ENCODE results near the gene FIGN.

FIGN gene

DNA sequence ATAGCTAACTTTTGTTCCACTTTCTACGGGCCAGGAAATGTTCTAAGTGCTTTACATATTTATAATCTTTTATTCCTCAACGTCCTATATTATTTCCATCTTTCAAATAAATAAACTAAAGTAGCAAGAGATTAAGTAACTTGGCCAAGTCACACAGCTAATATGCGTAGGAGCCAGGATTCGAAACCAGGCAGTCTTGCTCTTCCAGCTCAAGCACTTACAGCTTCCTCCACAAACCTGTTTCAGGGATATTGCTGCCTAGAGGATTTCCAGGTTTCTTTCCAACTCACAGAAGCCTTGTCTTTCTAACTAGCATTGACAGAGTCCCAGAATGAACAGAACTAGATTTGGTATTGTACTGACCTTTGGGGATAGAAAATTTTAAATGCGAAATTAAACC lies 102.5 kb downstream of the FIGN start:
- in situ Hi-C loops (cut with HindIII; ENCODE audit: low sequenced_read_pairs), result no loop called here
- TF ChIP-seq, protein P1, sequence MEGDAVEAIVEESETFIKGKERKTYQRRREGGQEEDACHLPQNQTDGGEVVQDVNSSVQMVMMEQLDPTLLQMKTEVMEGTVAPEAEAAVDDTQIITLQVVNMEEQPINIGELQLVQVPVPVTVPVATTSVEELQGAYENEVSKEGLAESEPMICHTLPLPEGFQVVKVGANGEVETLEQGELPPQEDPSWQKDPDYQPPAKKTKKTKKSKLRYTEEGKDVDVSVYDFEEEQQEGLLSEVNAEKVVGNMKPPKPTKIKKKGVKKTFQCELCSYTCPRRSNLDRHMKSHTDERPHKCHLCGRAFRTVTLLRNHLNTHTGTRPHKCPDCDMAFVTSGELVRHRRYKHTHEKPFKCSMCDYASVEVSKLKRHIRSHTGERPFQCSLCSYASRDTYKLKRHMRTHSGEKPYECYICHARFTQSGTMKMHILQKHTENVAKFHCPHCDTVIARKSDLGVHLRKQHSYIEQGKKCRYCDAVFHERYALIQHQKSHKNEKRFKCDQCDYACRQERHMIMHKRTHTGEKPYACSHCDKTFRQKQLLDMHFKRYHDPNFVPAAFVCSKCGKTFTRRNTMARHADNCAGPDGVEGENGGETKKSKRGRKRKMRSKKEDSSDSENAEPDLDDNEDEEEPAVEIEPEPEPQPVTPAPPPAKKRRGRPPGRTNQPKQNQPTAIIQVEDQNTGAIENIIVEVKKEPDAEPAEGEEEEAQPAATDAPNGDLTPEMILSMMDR (IDR thresholded peaks at IDR 0.05; ENCODE audit: low read depth, low read length), result no peak
- no peak overlapping the region for H3K4me3 ChIP-seq (ENCODE audit: low read depth, low read length)
- DNase-seq (ENCODE audit: low read depth, low spot score), result no peak

DNA sequence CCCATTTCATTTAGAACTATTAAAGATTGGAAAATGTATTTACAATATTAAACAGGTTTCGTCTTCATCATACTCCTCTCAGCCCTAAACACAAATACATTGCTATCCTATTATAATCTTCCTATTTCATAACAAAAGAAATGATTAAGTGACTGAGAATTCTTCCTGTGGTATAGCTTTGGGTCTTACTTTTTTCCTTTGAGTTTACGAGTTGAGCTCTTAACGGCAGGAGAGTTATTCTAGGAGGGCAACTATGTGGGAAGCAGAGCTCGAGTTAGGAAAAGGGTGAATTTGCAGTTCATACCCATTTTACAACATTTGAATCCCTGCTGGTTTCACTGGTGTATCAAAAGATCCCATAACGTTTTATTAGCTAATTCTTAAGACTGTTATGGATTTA lies 105.0 kb downstream of the FIGN start:
- in situ Hi-C loops (cut with HindIII; ENCODE audit: low sequenced_read_pairs), result no loop called here
- no peak overlapping the region for H3K4me3 ChIP-seq (ENCODE audit: low read depth, low read length)
- TF ChIP-seq, protein P1 (IDR thresholded peaks at IDR 0.05; ENCODE audit: low read depth, low read length), result no peak
- DNase-seq (ENCODE audit: low read depth, low spot score), result no peak

DNA sequence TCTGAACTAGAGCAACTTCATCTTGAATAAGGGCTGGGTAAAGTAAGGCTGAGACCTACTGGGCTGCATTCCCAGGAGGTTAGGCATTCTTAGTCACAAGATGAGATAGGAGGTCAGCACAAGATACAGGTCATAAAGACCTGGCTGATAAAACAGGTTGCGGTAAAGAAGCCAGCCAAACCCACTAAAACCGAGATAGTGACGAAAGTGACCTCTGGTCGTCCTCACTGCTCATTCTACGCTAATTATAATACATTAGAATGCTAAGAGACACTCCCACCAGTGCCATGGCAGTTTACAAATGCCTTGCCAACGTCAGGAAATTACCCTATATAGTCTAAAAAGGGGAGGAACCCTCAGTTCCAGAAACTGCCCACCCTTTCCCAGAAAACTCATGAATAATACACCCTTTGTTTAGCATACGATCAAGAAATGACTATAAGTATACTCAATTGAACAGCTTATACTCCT lies 109.1 kb downstream of the FIGN start:
- in situ Hi-C loops (cut with HindIII; ENCODE audit: low sequenced_read_pairs), result no loop called here
- H3K4me3 ChIP-seq (ENCODE audit: low read depth, low read length), result no peak overlapping the region
- TF ChIP-seq, protein P1 (IDR thresholded peaks at IDR 0.05; ENCODE audit: low read depth, low read length), result no peak
- DNase-seq (ENCODE audit: low read depth, low spot score), result peak; percentile 33

DNA sequence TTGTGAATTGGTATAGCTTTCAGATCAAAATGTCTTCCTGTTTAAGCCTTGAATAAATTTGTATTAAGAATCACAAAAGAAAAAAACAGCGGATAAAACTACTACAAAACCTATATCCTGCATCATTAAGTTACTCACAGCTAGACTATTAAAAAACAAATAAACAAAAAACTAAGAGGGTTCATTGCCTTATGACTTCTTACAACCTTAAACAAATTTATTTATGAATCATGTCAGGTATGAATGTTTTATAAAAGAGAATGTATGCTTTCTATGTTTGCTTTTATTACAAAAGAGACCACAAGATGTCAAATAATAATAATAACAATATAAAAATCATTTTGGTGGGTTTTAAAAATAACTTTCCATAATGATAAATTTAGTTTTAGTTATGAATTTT lies 109.6 kb downstream of the FIGN start:
- H3K4me3 ChIP-seq (ENCODE audit: low read depth, low read length), result no peak overlapping the region
- in situ Hi-C loops (cut with HindIII; ENCODE audit: low sequenced_read_pairs), result no loop called here
- DNase-seq (ENCODE audit: low read depth, low spot score), result no peak
- TF ChIP-seq, protein P1 (IDR thresholded peaks at IDR 0.05; ENCODE audit: low read depth, low read length), result no peak

DNA sequence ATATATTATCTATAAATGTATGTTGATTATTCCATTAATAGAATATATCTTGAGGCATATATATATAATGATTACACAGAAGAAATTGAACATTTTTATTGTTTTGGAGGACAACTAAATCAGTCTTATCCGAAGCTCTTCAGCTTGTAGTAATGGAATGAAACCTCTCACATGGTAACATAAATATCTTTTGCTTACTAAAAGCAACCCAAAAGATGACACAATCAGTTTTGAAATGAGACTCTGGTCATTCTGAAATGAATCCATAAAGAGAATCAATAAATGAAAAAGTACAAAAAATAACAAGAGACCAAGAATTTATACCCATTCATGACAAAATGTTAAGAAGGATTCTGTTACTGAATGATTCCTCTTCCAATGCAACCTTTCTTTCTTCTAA lies 110.2 kb downstream of the FIGN start:
- no peak for DNase-seq (ENCODE audit: low read depth, low spot score)
- TF ChIP-seq, protein P1 (IDR thresholded peaks at IDR 0.05; ENCODE audit: low read depth, low read length), result no peak
- in situ Hi-C loops (cut with HindIII; ENCODE audit: low sequenced_read_pairs), result no loop called here
- H3K4me3 ChIP-seq (ENCODE audit: low read depth, low read length), result no peak overlapping the region

DNA sequence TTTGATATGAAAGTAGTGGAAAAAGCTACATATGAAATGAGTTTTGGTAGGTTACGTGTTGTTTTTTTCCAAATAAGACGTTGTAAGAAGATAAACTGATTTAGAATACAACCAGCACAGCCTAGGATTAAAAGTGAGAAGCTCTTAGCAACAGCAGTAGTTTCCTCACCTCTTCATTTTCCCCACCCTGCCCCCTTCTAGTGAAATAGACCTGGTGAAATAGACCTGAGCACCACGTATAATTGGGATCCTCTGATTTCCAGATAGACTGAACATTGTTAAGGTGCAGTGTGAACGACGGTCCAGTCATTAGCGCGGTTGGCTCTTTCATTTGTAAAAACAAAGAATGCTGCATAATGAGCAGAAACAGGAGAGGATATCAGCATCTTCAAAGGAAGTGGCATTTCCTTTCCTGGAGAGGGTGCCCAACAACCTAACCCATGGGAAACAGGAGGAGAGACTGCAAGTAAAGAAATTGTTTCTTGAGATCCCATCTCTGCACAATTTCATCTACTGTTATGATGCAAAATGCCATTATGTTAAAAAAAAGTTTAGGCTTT lies 114.3 kb downstream of the FIGN start:
- H3K4me3 ChIP-seq (ENCODE audit: low read depth, low read length), result no peak overlapping the region
- TF ChIP-seq, protein P1 (IDR thresholded peaks at IDR 0.05; ENCODE audit: low read depth, low read length), result no peak
- DNase-seq (ENCODE audit: low read depth, low spot score), result no peak
- in situ Hi-C loops (cut with HindIII; ENCODE audit: low sequenced_read_pairs), result no loop called here
